Islet of Langerhans (tissue), 1 donor: ENCODE results near the gene SGMS2.
"Not testable (repeated sequence)": the region's sequence is repeated elsewhere in the genome, so short reads cannot be mapped to it uniquely, and the experiment has no call there.

Experiments
- FAIRE-seq: peaks from one replicate; lab custom pipeline; 2011; peaks lifted over from hg19 to GRCh38; lab: Jason Lieb, UNC

SGMS2 gene

DNA sequence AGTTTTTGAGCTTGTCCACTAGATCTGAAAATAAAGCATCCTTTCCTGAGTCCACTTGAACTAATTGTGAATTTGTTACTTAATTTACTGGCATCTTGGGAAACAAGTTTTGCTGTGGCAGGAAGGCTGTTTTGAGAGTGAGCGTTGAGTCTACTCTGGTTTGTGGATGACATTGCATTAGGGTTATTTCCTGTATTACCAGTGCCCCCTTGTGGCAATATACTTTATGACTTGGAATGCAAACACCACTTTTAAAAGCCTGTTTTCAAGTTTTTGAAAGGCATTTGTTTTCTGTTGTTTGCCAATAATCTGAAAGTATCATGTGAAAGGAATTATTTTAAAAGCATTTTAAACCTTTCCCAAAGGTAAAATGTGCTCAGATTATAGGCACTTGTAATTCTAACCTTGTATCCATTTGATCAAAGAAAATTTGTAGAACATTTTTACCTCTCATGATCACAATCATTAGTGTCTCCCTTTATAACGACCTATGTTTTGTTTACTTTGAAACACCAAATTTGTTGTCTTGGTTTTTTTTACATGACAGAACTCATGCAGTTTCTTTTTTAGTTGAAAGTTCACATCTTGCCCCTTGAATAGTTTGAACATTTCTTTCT, 88.7 kb downstream of the SGMS2 start:
- FAIRE-seq: peak; percentile 98

DNA sequence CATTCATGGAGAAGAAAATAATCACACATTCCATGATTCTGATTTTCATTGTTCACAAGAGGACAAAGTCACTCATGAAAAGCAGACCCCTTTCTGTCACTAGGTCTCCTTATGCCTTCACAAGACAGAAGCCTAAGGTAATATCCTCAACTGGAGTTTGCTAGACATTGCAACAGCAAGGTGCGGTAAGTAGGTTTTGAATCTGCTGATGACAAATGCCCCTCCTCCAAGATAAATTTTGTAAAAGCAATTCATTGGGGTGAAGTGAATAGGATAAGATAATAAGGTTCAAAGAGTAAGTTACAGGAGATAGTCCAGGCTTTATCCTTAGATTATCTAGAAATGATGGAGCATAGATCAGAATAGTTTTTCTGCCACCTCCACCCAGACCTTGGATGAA, 90.5 kb downstream of the SGMS2 start:
- FAIRE-seq: no peak

DNA sequence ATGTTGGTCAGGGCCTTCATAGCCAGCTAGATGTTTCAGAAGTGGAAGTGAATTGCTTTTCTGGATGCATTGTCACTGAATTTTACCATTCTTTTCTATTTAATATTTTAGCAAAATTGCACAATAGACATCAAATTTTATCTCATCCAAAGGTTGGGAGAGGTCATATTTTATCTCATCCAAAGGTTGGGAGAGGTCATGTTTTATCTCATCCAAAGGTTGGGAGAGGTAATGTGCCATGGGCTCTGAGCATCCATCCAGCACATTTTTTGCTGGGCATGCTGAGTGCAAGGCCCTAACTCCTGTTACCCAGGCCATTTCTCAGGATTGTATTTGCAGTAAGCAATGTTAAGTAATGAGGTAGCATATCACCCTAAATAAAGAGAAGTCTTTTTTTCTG, 91.9 kb downstream of the SGMS2 start:
- no peak for FAIRE-seq

DNA sequence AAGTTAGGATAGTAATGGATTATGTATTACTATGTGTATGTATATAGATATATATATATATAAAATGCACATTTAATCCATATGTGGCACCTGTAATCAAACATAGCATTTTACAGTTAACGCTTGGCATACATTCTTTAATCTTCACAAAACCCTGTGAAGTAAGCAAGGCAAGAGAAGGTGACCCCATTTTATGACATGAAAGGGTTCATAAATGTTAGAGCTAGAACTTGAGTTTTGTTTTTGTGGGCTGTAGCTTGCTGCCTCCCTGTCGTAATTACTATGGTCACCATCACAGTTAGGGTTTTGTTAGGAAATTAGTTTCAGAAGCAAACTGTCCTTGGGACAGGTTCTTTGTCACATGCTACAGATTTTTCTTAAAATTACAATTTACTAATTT, 92.8 kb downstream of the SGMS2 start:
- no peak for FAIRE-seq

DNA sequence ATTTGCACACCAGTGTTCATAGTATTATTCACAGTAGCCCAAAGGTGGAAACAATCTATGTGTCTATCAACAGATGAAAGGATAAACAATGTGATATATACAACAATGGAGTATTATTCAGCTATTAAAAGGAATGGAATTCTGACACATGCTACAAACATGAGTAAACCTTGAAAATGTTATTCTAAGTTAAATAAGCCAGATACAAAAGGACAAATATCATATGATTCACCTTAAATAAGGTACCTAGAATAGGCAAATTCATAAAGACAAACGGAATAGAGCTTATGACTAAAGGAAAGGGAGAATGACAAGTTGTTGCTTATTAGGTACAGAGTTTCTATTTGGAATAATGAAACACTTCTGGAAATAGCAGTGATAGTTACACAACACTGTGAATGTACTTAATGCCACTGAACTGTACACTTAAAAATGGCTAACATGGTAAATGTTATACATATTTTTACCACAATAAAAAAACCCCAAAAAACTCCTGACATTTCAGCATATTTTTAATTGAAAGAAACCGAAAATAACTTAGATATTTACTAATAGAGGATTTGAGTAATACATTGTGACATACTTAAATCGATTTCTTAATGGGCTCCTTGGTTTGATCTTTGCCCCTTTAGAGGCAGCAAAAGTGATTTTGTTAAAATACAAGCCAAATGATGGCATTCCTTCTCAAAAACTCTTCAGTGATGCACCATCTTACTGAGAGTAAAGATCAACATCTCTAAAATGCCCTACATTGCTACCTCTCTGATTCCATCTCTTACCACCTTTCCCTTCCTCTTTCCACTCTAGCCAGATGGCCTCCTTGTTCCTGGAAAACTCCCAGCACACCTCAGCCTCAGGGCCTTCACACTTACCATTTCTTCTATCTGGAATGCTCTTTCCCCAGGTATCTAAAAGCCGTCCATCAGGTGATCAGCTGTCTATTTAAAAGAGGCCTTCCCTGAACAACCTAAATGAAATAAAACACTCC, 98.0 kb downstream of the SGMS2 start:
- no peak for FAIRE-seq

DNA sequence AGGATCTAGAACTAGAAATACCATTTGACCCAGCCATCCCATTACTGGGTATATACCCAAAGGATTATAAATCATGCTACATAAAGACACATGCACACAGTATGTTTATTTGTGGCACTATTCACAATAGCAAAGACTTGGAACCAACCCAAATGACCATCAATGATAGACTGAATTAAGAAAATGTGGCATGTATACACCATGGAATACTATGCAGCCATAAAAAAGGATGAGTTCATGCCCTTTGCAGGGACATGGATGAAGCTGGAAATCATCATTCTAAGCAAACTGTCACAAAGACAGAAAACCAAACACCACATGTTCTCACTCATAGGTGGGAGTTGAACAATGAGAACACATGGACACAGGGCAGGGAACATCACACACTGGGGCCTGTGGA, 101.0 kb downstream of the SGMS2 start:
- not testable (repeated sequence) for FAIRE-seq

DNA sequence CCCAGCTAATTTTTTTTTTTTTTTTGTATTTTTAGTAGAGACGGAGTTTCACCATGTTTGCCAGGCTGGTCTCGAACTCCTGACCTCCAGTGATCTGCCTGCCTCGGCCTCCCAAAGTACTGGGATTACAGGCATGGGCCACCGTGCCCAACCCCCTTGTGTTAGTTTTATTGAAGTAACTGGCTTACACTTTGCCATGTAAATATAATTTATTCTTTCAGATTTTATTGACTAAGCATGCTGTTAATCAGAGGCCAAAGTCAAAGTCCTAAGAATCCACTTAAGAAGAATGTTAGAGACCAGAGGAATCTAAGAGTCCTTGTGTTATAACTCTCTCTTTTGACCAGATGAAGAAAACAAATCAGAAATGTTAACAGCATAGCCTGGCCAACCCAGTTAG, 102.1 kb downstream of the SGMS2 start:
- FAIRE-seq: not testable (repeated sequence)

DNA sequence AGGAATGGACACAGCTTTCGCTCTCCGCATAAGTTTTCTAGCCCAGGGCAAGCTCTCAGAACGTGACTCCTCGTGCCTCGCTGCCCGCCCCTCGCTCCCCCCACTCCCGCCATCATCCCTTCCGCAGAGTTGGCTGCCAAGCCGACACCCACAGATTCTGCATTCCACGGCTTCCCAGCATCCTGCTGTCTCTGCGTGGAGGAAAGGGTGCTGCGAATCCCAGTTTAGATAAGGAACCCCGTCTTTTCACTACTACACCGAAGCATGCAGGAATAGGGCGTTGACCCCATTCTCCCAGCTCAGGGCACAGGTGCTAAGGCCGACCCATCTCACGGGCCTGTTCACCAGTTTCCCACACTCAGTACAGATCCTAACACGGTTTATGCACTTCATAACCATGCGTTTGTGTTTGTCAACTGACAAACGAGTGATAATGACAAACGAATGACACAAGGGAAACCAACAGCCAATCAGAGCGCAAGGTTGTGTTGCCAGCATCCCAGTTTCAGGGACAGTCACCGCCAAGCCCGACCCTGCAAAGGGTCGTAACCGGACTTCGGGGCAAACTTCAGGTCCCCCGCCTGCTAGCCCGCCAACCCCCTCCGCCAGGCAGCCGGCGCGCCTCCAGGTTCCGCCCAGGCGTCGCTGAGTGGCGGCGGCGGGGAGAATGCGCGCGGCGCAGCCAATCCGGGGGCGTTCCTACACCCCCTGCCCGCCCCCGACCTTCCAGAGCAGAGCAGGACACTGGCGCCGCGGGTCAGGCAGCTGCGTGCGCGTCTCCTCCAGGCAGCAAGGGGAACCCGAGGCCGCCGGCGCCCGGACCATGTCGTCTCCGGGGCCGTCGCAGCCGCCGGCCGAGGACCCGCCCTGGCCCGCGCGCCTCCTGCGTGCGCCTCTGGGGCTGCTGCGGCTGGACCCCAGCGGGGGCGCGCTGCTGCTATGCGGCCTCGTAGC, 106.4 kb downstream of the SGMS2 start, which contains the start of gene CYP2U1:
Gene CYP2U1 (plus strand): TSS at position 729 of the 954 bp plus-strand sequence. CDS start 95 bp downstream, at position 824.
- FAIRE-seq: no peak

DNA sequence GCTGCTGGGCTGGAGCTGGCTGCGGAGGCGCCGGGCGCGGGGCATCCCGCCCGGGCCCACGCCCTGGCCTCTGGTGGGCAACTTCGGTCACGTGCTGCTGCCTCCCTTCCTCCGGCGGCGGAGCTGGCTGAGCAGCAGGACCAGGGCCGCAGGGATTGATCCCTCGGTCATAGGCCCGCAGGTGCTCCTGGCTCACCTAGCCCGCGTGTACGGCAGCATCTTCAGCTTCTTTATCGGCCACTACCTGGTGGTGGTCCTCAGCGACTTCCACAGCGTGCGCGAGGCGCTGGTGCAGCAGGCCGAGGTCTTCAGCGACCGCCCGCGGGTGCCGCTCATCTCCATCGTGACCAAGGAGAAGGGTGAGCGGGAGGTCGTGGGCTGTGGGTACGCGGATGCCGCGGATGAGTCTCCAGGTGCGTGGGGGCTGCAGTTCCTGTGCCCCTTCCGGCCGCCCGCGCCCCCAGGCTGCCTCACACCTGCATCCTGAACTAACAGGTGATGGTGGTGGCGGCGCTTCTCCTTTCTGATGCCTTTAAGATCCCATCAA, 107.1 kb downstream of the SGMS2 start:
- no peak for FAIRE-seq

DNA sequence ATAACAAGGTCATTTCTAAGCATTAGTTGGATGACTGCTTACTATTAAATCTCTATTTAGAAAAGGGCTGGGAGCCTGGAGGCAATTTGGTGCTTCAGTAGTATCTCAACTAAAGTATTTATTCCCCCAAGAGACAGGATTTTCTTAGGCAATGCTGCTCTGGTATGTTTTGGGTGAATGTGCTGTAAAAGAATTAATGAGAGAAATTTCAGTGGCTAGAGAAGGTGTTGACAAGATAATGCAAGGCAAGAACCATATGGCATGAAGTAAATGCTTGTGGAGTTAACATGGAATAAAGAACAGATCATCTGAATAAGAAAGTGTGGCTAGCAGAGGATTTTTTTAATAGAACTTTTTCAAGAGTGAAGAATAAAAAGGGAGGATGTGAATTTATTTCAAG, 110.5 kb downstream of the SGMS2 start:
- no peak for FAIRE-seq

DNA sequence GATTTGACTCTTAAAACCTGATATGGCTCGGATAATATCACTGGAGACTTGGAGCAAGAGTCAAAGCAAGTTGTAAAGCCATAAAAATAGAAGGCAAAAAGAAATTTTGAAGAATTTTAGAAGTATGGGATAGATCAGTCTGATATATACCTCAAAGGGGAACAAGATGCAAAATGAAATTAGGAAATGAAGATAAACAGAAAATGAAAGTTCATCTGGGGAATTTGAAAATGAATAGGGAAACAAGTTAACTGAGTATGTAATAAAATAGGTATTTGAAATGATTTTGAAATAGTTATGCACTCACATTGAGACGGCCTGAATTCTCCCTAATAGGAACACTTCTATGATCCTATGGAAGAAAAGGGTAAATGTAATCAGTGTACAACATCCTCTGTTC, 112.3 kb downstream of the SGMS2 start:
- FAIRE-seq: no peak

DNA sequence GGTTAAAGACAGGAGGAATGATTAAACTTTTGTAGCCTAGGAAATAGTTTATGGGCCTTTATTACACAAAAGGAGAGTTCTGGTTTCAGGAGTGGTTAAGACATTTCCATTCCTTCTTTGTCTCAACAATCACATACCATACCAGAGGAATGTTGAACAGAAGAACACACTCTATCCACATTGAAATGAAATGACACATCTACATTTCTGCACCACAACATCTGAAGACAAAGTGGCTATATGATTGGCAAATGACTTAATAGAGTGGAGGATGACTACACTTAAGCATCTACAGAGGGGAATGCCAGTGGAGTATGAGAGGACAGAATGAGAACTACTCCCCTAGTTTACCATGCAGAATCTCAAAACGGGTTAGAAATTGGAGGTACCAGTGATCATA, 114.6 kb downstream of the SGMS2 start:
- no peak for FAIRE-seq

DNA sequence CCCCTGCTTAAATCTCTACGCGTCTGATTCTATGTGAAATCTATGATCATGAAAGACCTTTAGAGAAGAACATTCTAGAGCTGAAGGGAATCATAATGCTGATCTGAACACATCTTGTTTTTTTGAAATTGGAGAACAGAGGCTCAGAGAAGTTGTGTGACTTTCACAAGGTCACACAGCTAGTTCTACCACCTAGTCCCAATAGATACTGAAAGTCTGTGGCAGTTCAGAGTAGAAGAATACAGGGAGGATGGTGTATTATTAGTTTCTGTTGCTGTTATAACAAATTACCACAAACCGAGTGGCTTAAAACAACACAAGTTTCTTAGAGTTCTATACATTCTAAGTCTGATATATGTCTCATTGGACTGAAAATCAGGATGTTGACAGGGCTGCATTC, 121.1 kb downstream of the SGMS2 start:
- no peak for FAIRE-seq

DNA sequence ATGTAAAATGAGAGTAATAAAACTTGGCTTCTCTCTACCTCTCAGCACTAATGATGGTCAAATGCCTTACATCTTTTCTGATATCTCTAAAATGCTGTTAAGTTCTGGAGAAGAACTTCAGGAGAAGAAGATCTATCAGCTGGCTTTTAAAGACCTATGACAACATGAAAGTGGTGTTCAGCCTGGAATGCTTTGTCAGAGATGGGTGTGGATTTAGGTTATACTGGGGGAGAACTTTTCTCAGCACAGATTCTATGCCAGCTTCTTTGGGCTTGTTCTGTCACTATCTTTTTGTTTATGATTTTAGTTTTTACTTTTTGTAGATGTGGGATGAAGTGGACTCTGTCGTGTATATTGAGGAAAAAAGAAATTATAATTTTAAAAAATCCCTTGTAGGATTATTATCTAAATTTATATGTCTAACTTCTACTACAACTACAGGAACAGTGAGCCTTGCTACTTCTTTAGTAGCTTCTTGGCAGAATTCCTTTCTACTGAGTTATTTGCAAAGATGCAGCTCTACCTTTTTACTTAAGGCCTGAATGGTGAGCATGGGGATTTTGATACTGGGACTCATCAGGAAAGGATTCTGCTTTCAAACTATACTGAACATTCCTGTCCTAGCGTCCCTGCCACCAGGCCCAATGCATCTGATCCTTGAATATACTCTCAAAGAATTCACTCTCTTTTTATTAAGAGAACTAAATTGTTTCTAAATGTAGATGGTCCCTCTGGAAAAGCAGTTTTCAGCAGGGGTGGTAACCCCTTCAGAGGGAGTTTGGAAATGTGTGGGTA, 126.2 kb downstream of the SGMS2 start:
- FAIRE-seq: no peak

DNA sequence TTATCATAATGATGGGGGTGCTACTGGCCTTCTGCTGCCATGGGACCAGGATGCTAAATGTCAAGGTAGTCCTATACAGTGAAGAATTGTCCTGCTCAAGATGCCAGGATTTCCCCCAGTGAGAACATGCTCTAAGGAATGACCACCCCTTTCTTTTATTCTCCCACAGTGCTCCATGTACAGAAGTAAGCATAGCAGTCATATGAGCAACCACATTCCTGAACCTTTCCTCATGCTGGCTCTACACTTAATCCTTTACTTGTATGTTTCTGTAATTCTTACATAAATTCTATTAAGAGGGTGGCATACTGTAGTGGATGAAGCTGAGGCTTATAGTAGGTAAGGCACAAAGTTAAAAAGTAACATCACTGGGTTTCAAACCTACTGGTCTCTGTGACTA, 126.8 kb downstream of the SGMS2 start:
- FAIRE-seq: no peak

DNA sequence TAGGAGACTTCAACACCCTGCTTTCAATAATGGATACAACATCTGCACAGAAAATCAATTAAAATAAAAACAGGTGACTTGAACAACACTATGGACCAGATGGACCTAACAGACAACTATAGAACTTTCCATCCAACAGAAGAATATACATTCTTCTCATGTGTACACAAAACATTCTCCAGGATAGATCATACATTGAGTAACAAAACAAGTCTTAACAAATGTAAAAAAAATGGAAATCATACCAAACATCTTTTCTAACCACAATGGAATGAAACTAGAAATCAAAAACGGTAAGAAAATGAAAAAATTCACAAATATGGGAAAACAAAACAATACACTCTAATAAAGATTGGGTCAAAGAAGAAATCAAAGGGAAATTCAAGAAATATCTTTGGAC, 131.3 kb downstream of the SGMS2 start:
- no peak for FAIRE-seq
